ENCODE results near the gene PCBP3. TPM values are rescaled to one million over a fixed set of nuclear protein-coding genes. Genes with fewer than 3 reads are reported as not detected.

The PCBP3 gene
- total and polyA plus RNA-seq, 2 of the 8 experiments (the other 6 are each of a cell fraction or from before 2014, with no cell fraction given) = 3.5 to 6.3 TPM

GRCh38 chr21:45966791-45967394, 323.4 kb downstream of the PCBP3 start:
- H3K27me3 ChIP-seq (replicated peaks in 1 of 4; ENCODE audit: control insufficient read depth in 3 of 4, extremely low read depth in 1 of 4, insufficient read depth in 3 of 4, low read length in 3 of 4) = peaks cover 0 to 3% (median under 1%) of the 10 kb centered on the region in 4 experiments; a peak in 2 of 7 replicates
- H3K4me1 ChIP-seq (replicated peaks in 1 of 4; ENCODE audit: control insufficient read depth in 3 of 4, insufficient read depth in 4 of 4, low read length in 3 of 4) = peaks cover 0 to 4% (median under 1%) of the 10 kb centered on the region in 4 experiments; a peak in 4 of 7 replicates
- no peak overlapping the region for H3K56ac ChIP-seq (replicated peaks; ENCODE audit: insufficient read length, low read depth, low read length)
- H4K5ac ChIP-seq (ENCODE audit: insufficient read length, low read depth, low read length) = no peak overlapping the region
- H3K4ac ChIP-seq (replicated peaks; ENCODE audit: insufficient read length, low read depth, low read length) = no peak overlapping the region
- no peak overlapping the region for H2BK20ac ChIP-seq (ENCODE audit: low read length)
- H3K79me1 ChIP-seq (ENCODE audit: low read depth, low read length) = no peaks in the 10 kb centered on the region
- no peak overlapping the region for H3K18ac ChIP-seq (ENCODE audit: extremely low read depth, low read length)
- no peaks in the 10 kb centered on the region for H3K79me2 ChIP-seq (ENCODE audit: control insufficient read depth in 1 of 2, insufficient read depth in 2 of 2, low read length in 2 of 2)
- POLR2A ChIA-PET (ENCODE audit: partially characterized antibody) = interaction anchor here (1.3 kb wide), 1 partner anchor 155 kb away, joined by 3 read pairs; no protein-coding TSS in a partner anchor
- no peak for FAIRE-seq
- no peak for DNase-seq (ENCODE audit: low read depth in 1 of 2, low spot score in 2 of 2)
- H2BK5ac ChIP-seq (ENCODE audit: low read depth, low read length) = no peak overlapping the region
- H3K9ac ChIP-seq (replicated peaks in 1 of 4; ENCODE audit: extremely low read depth in 1 of 4, low read depth in 3 of 4, low read length in 3 of 4) = no peak overlapping the region
- H2AFZ ChIP-seq (ENCODE audit: low read length) = no peak overlapping the region
- no peak overlapping the region; the same call in 1 of the 2 replicates for H4K8ac ChIP-seq (ENCODE audit: extremely low read depth, insufficient read depth, low read length)
- no peak overlapping the region for H2BK15ac ChIP-seq (ENCODE audit: low read length)
- CTCF ChIA-PET (ENCODE audit: partially characterized antibody) = interaction anchor here (0.7 to 1.1 kb wide), 4 partner anchors 12 to 87 kb away, joined by 3 read pairs; no protein-coding TSS in a partner anchor
- no peak overlapping the region for H2BK120ac ChIP-seq (replicated peaks; ENCODE audit: low read depth, low read length)
- no peak overlapping the region for H2BK12ac ChIP-seq (ENCODE audit: low read depth, low read length)
- no peaks in the 10 kb centered on the region; a peak in 1 of 8 replicates for H3K36me3 ChIP-seq (ENCODE audit: control insufficient read depth in 2 of 4, insufficient read depth in 4 of 4, low read length in 3 of 4)
- H2AK5ac ChIP-seq (ENCODE audit: low read depth, low read length) = no peak overlapping the region
- no peak overlapping the region for H3K23ac ChIP-seq (ENCODE audit: insufficient read length)
- no peaks in the 10 kb centered on the region for H4K20me1 ChIP-seq (replicated peaks in 1 of 2; ENCODE audit: control insufficient read depth in 1 of 2, insufficient read depth in 2 of 2, low read length in 2 of 2)
- H3K4me3 ChIP-seq (ENCODE audit: extremely low read depth in 1 of 4, insufficient read depth in 2 of 4, low read depth in 3 of 4, low read length in 4 of 4) = no peak overlapping the region
- H3K23me2 ChIP-seq (ENCODE audit: low read depth, low read length) = no peaks in the 10 kb centered on the region
- peaks cover 20 to 32% of the 10 kb centered on the region in 2 experiments for H3K9me3 ChIP-seq (ENCODE audit: insufficient read depth in 2 of 2, low read depth in 1 of 2, low read length in 1 of 2)
- no peak overlapping the region for H3K14ac ChIP-seq (ENCODE audit: insufficient read length)
- no peak overlapping the region for H4K91ac ChIP-seq (replicated peaks; ENCODE audit: insufficient read length, low read length)
- H3K4me2 ChIP-seq (ENCODE audit: insufficient read depth in 1 of 2, low read depth in 2 of 2, low read length in 2 of 2) = no peak overlapping the region
- no peak overlapping the region for H3K27ac ChIP-seq (ENCODE audit: low read depth, low read length)
- WGBS, 2 experiments (ENCODE audit: extremely low coverage in 1 of 2, insufficient coverage in 1 of 2, insufficient read length in 1 of 2, insufficient replicate concordance in 2 of 2, low coverage in 1 of 2, low lambda C conversion rate in 2 of 2, missing lambda C conversion rate in 1 of 2) = 85% methylated on average over 8 of the region's 9 CpGs; no CpG with 5 or more reads in 1 of the 2 experiments
- TF ChIP-seq SUZ12 (IDR thresholded peaks at IDR 0.05; ENCODE audit: low read length) = no peak
- no peak for TF ChIP-seq CTCF (IDR thresholded peaks at IDR 0.05; ENCODE audit: control extremely low read depth in 1 of 3, insufficient read depth in 1 of 3, low read depth in 1 of 3, low read length in 3 of 3)
- TF ChIP-seq MAX (IDR thresholded peaks at IDR 0.05) = no peak
- no peak for TF ChIP-seq CBX5 (IDR thresholded peaks at IDR 0.05; ENCODE audit: low read depth, low read length)
- TF ChIP-seq CHD2 (IDR thresholded peaks at IDR 0.05; ENCODE audit: low read length) = no peak
- no peak for TF ChIP-seq NRF1 (IDR thresholded peaks at IDR 0.05; ENCODE audit: low read depth, low read length)
- no peak for TF ChIP-seq JUND (IDR thresholded peaks at IDR 0.05; ENCODE audit: low read length)
- no peak for TF ChIP-seq SP2 (IDR thresholded peaks at IDR 0.05; ENCODE audit: low read length)
- TF ChIP-seq SIN3A (conservative IDR thresholded peaks at IDR 0.05 in 1 of 2, IDR thresholded peaks at IDR 0.05 in 1 of 2; ENCODE audit: low read depth in 1 of 2, low read length in 2 of 2) = no peak
- no peak for TF ChIP-seq SP4 (IDR thresholded peaks at IDR 0.05; ENCODE audit: low read length)
